Suppressor macrophage (primary cell): ENCODE data around the gene SCN11A.
"Not testable (repeated sequence)": the region's sequence is repeated elsewhere in the genome, so short reads cannot be mapped to it uniquely, and the experiment has no call there.

ENCODE experiments used
- DNase-seq, 4 experiments: peaks; one replicate each; pipeline ENCODE4 v3.0.0-alpha.2; 2020 to 2022

Gene SCN11A

DNA sequence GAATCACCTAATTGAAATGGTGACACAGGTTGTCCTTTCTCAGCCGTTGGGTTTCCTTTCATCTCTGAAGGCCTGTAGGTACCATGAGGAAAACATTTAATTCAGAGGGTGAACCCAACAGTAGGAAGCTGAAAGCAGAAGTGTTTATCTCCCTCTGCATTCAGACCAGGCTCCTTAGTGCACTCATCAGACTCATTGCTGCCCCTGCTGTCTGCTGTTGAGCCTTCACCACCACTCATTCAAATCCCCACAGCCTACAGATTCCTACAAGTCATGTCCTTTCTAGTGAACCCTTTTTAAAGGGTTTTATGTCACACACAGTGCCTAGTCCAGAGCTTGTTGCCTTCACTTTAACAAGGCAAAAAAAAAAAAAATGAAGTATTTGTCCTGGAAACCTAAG, 13.5 kb upstream of the SCN11A start:
- peak; percentile 58 to 77 (median 72) for DNase-seq

DNA sequence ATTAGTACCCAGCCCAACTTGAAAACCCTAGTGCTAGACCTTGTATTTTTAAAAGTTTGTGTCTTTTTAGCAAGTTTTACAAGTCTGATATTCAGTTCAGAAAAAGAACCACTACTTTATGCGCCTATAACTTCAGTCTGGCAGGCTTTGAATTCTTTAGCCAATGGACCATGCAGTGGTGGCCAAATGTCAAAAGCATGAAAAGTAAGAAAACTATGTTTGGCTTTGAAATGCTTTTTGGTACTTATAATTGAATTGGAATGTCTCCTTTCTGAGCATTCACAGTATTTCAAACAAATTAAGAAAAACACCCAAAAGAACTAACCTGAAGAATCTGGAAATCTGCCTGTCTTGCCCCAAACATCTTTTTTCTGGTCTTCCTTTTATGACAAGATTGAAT, 12.9 kb upstream of the SCN11A start:
- no peak for DNase-seq

DNA sequence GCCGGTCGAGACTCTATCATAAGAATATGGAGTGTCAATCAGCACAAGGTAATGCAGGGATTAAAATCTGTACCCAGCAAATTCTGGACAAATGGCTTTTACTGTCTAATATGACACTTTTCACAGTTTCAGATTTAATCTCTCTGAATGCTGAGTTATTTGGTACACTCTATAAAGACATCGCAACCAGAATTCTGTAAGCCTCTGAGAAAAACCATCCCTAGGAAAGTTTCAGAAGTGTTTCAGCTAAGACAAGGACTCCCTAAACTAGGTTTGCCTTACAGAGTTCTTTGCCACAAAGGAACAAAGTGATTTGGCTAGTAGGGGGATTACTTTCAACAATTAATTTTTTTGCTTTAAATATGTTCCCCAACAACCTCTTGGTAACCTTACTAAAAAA, 11.4 kb upstream of the SCN11A start:
- no peak for DNase-seq

DNA sequence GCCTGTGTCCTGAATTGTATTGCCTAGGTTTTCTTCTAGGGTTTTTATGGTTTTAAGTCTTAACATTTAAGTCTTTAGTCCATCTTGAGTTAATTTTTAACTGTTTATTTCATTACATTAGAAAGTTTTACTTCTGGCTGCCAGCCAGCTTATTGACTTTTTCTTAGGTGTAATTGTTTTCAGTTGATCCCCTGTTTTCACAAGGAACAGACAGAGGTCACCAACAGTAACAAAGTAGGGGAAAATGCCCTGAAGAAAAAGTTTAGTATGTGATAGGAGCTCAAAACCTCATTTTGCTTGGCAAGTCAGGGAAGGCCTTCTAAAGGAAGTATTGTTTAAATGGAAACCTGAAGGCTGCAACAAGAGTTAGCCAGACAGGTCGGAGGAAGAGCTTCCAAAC, 10.4 kb upstream of the SCN11A start:
- no peak for DNase-seq

DNA sequence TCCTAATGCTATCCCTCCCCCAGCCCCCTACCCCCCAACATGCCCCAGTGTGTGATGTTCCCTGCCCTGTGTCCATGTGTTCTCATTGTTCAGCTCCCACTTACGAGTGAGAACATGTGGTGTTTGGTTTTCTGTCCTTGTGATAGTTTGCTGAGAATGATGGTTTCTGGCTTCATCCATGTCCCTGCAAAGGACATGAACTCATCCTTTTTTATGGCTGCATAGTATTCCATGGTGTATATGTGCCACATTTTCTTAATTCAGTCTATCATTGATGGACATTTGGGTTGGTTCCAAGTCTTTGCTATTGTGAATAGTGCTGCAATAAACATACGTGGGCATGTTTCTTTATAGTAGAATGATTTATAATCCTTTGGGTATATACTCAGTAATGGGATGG, 9.5 kb upstream of the SCN11A start:
- not testable (repeated sequence) for DNase-seq

DNA sequence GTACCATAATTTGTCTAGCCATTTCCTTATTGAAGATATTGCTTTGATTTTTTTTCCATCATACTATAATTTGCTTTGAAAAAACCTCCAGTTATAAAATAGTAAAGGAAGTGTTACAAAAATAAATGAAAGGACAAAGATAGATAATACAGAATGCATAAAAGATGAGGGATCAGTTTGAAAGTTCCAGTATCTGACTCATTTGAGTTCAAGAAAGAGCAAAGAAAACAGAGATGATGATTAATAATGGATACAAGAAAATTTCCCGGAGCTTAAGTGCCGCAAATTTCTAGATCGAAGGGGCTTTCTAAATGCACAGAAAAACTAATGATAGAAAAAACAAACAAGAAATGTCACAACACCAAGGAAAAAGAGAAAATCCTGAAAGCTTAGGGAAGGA, 4.4 kb upstream of the SCN11A start:
- DNase-seq = no peak

DNA sequence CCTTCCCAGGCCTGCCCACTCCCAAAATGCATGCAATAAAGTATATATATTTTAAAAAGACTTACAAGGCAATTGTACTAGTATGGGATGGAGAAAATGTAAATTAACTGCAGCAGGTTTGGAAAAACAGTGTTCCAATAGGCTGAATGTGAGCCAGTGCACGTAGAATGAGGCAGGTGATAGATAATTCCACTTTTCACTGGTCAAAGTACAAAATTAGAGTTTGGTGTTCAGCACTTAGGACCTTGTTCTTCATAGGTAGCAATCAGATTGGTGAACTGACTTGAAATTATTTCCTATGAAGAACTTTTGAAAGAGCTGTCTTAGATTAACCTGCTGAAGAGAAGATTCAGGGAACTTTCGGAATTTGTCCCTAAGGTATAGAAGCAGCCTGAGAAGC, 2.0 kb upstream of the SCN11A start:
- no peak for DNase-seq

DNA sequence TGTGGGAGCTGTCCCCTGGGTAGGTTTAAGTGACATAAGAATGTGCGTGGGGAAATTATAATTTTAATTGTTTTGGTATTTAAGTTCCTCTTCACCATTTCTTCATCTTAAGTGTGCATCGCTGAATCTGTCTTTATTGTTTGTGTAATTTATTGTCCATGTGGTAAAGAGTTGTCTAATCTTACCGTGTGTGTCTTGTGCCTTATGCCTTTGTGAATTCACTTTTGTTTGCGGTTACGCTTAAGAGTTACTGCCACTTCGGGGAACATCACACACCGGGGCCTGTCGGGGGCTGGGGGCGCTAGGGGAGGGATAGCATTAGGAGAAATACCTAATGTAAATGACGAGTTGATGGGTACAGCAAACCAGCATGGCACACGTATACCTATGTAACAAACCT, 839 bp upstream of the SCN11A start:
- peak in 1 of 4 experiments; percentile 3 for DNase-seq

DNA sequence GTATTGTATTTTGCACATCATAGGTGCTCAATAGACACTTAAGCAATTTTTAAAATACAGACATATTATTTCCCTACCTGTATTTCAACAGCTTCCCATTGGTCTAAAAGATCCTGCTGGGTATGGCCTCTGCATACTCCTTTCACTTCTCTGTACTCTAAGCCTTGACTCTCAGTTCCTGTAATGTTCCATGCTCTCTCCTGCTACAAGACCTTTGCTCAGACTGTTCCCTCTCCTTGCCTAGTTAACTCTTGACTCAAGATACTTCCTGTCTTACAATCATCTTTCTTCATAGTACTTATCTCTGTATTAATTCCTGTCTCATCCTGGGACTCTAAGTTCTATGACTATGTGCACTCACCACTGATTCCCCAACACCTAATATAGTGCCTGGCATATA, 1.7 kb downstream of the SCN11A start:
- DNase-seq = peak; percentile 47 to 69 (median 58)

DNA sequence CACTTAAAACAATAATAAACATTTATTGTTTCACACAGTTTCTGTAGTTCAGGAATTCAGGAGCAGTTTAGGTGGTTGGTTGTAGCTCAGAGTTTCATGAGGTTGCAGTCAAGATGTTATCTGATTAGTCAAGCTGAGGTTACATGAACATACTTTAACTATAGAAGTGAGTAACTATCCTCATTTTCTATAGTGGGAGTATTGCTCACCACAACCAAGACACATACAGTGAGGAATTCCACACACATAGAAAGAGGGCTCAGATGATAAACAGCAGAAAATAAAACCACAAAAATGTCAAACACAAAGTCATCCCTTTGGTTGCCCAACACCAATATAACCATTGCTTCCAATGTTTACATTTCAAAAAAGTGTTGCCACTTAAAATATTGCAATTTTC, 13.6 kb downstream of the SCN11A start:
- DNase-seq = no peak

DNA sequence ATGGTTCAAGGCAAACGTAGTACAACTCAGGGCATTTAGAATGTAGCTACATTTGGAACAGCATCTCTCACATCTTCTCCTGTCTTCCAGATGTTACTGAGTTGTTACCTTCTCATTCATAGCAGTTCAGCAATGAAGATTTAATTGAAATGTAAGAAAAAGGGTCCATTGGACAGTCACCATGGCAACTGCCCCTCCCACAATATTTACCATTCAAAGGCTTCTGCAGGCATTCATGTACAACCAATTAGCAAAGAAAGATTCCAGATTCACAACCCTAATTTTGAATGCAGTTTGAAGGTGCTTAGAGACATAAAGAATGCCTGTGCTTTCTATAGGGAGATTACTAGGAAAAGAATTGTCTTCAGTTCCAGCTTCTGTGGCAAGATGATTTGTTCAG, 22.2 kb downstream of the SCN11A start:
- DNase-seq = no peak

DNA sequence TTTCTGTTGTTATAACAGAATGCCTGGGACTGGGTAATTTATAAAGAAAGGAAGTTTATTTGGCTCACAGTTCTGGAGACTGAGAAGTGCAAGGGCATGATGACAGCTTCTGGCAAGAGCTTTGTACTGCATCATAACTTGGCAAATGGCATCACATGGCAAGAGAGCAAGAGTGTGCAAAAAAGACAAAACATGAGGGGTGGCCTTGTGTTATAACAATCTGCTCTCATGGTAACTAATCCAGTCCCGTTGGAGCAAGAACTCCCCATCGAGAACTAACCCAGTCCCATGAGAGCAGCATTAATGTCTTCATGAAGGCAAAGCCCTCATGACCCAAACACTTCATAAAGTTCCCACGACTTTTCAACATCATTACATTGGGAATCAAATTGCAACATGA, 23.2 kb downstream of the SCN11A start:
- DNase-seq = no peak

DNA sequence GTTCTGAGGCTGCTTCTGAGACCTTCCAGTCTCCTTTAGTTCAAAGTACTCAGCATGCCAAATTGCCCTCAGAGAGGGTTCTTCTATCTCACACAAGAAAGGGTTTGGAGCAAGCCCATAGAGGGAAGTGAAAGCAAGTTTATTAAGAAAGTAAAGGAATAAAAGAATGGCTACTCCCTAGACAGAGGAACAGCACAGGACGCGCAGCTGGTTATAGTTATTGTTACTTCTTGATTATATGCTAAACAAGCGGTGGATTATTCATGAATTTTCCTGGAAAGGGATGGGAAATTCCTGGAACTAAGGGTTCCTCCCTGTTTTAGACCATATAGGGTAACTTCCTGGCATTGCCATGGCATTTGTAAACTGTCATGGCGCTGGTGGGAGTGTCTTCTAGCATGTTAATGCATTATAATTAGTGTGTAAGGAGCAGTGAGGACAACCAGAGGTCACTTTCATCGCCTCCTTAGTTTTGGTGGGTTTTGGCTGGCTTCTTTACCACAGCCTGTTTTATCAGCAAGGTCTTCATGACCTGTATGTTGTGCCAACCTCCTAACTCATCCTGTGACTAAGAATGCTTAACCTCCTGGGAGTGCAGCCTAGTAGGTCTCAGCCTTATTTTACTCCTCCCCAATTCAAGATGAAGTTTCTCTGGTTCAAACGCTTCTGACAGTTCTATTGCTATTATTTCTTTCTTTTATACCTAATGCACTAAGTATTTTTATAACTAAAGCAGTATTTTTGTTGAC, 26.3 kb downstream of the SCN11A start:
- DNase-seq = peak in 3 of 4 experiments; percentile 21 to 58 (median 42)

DNA sequence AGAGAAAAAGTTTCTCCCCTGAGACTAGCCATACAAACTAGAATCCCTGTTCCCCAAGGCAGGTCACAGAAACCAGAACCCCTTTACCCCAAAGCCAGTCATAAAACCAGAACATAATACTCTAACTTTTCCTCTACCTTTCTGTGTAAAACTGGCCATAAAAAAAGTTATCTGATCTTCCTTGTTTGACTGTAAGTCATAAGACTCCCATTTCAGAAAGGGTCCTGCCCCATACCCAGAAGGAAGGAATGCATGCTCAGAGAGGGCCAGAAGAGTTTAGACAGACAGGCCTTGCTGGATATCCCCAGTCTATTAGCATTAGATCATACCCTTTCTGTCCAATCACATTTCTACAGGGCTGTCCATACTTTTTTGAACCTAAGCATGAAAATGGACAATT, 27.2 kb downstream of the SCN11A start:
- DNase-seq = no peak

DNA sequence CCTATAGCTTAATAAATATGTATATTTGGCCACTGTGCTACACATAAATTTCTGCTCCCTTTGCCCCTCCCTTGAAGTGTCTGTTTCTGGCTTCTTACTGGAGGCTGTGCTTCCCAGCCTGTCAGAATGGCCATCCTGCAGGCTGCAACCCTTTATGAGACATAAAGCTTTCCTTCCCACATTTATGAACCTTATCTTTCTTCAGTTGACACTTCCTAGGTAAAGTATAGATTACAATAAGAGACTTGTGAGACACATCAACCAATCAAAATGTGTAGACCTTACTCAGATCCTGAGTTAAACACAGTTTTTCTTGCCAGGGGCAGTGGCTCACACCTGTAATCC, 29.5 kb downstream of the SCN11A start:
- DNase-seq = no peak

DNA sequence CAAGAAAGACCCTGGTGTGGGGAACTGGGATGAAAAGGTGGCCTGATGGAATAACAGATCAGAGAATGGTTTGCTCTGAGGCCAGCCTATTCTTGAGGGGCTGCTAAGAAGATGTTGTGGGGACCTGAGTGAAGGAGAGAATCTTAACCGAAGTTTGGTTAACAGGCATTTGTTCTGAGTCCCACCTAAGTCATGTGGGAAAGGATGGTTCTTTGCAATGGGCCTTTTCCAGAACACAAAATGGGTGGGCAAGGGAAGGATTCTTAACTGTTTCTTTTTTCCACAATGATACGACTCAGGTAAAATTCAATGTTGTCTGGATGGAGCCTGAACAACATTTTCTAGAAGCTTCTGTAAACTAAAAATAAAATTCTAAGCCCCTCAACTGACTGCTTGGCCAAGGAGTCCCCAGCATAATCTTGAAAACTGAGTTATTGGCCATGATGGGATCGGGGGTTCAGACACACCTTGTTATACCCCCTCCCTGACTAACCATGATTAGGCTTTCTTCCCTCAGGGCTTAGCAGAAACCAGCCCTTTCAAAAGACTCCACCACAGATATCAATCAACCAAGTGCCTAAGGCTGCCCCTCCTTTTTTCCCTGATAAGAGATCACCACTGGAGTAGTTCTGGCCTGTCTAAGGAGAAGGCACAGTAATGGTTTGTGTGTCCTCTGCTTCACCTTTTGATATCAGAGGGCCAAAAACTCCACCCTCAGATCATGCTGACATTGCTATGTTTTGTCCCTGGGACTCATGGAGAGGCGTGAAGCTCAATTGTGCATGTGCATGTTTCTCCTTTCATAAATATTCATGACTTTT, 30.1 kb downstream of the SCN11A start:
- DNase-seq = no peak

DNA sequence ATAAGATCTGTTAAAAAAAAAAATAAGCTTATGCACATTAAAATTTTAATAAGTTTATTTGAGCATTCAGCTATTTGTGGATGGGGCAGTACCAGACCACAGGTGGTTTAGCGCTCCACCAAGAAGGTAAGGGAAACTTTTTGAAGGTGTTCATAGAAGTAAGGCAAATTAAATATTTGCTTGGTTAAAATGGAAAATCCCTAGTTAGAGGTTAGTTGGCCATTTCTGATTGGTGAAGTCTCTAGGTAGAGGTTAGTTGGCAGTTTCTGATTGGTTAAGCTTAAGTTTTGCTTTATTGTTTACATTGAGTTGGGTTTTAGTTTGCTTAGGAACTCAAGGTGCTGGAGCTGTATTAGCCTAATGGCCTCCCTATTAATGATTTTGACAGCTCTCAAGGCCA, 30.7 kb downstream of the SCN11A start:
- no peak for DNase-seq

DNA sequence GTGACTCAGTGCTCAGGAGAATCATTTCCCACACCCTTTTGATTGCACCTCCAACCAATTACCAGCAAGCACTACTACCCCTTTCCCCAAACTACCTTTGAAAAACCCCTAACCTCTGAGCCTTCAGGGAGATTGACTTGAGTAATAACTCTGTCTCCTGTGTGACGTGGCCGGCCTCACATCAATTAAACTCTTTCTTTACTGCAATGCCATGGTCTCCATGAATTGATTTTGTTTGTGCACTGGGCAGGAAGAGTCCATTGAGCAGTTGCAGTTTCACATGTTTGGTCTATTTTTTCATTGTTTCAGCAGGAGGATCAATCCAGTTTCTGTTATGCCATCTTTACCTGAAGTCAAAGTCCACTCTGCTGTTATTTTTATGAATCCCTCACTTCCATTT, 32.4 kb downstream of the SCN11A start:
- DNase-seq = no peak

DNA sequence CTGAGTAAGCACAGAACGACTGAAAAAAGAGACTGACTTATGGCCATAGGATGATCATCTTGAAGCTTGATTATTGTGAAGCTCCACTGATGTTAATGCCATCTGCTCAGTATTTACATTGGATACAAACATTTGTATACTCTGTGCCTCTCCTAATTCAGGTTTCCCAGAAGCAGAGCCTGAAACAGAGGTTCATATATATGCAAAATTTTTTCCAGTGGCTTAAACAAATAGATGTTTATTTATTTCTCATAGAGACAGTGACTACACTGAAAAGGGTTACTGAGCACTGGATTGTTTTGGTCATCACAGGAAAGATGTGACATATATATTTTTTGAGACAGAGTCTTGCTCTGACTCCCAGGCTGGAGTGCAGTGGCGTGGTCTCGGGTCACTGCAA, 36.3 kb downstream of the SCN11A start:
- DNase-seq = no peak

DNA sequence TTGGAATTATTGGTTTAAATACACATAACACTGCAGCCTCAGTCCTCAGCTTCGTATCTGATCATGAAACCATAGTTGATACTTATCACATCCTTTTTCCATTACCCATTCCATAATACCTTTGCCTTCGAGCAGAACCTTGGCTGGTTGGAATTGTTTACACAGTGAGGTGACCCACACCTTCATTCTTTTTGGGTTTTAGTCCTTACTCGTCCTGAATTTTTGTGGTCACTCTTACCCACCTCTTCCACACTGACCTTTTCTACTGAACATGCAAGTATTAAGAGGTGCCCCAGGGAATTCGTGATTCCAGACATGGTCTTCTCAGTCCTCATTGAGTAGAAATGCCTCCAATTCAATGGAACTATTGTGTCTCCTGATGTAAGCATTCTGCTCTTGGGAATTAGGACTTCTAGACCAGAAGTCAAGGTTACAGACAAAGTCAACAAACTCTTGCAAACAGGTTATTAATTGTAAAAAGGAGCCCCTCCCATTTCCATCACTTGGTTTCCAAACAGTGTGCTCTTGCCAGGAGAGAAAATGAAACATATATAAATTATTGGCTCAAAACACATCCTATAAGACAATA, 37.7 kb downstream of the SCN11A start:
- DNase-seq = no peak

DNA sequence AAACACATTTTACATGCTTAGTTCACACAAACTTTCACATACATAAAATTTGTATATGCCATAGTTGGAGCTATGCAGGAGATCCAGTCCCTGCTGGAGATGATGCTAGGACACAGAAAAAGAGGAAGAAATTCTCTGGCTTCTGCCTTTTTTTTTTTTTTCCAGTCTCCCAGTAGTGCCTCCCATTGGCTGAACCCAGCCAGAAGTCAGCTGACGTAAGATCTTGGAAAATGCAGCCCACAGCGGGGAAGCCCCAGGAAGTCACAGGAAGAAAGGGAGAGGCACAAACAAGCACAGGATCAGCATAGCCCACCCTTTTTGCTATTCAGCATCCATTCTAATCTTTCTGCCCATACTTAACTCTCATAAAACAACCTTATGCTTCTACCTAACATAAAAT, 38.5 kb downstream of the SCN11A start:
- DNase-seq = peak; percentile 36 to 64 (median 64)

DNA sequence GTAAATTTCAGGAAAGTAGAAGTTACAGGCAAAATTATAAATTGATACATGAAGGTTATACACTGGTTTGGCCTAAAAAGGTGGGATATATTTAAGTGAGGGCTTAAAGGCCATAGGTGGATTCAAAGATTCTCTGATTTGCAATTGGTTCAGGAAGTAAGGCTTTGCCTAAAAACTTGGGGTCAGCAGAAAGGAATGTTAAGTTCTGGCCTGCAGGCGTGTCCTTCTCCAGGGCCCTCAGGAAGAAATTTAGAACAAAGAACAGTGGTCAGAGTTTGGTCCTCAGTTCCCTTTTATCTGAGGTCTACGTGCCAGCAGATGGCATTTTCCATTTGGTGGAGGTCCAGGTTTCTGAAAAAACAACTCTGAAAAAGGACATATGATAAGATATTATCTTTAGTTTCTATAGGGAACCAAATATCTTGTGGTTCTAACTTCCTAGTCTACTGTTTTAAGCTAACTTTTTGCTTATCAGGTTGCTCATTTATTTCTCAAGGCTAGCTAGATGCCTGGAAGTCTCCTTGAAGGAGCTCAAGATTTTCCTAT, 40.5 kb downstream of the SCN11A start:
- peak in 3 of 4 experiments; percentile 3 to 18 (median 13) for DNase-seq

DNA sequence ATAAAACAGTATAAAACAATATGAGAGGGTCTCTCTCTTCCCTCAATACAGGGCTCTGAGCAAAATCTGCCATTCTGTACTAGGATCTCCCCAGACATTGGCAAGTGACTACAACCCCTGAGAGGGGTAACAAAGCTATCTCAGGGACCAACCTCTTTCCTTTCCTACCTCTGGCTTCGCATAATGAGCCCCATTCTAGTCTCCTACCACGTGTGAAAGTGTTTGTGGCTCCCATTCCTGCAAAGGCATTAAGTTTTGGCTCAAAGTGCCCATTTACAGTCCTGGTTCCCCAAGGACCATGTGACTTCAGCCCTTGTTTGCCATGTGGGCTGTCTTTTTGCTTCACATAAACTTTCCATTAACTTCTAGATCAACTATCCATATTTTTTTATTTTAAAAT, 46.4 kb downstream of the SCN11A start:
- no peak for DNase-seq
